ENCODE data around the gene PLCB4. TPM values are rescaled to one million over a fixed set of nuclear protein-coding genes. Genes with fewer than 3 reads are reported as not detected.

PLCB4 gene
- total and polyA plus RNA-seq, 2 experiments from 2014 or later: 6.5 to 16.1 TPM

DNA sequence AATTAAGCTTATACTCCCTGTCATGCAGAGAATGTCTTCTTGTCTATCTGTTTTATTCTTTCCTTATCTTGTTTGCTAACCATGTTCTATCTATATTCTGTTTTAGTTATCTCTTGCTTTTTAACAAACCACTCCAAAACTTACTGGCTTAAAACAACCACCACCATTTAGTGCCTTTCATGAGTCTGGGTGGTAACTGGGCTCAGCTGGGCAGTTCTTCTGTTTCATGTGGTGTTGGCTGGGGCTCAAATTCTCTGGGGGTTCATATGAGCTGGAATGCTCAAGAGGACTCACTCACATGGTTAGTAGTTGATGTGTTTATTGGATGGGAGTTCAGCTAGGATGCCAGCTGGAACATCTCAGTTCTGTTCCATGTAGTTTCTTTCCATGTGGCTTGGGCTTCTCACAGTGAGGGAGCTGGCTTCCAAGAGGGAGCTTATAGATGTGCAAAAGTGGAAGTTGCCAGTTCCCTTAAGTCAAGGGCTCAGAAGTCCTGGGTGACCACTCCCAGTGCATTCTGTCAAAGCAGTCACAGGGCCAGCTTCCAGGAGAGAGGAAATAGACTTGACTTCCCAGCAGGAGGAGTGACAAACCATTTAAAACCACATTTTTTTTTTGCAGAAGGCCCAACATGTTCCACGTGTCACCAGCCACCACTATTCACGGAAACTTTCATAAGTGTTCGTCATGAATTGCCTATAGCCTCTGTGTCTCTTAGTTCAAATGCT is 70.4 kb downstream of the PLCB4 start:
- Mint-ChIP-seq H3K9me3 (no peaks in the 10 kb centered on the region; the same call in 2 of the 3 replicates), H3K36me3 (ENCODE audit: low read depth) (peaks cover 7% of the 10 kb centered on the region), H3K4me3 (no peak overlapping the region), H3K27me3 (ENCODE audit: insufficient read depth, low read depth, poor library complexity) (no peaks in the 10 kb centered on the region), H3K4me1 (peaks cover 5% of the 10 kb centered on the region; the same call in 2 of the 3 replicates), H3K27ac (no peak overlapping the region)
- H2AFZ ChIP-seq: no peak overlapping the region
- no peak for TF ChIP-seq EZH2 (IDR thresholded peaks at IDR 0.05; ENCODE audit: low read depth, unreplicated experiment)
- TF ChIP-seq EZH2phosphoT487 (IDR thresholded peaks at IDR 0.05; ENCODE audit: unreplicated experiment): no peak
- peak; percentile 84 for TF ChIP-seq ZNF331 (CRISPR knock-in tag; IDR thresholded peaks at IDR 0.05; ENCODE audit: low read depth)
- H3F3A ChIP-seq (replicated peaks; ENCODE audit: low read depth): no peaks in the 10 kb centered on the region
- no peaks in the 10 kb centered on the region for H3K79me2 ChIP-seq (replicated peaks; ENCODE audit: insufficient read depth)
- H3K4me2 ChIP-seq: no peak overlapping the region
- no peaks in the 10 kb centered on the region for H3K36me3 ChIP-seq (ENCODE audit: insufficient read depth)
- ATAC-seq: no peak
- H3K9me2 ChIP-seq (ENCODE audit: insufficient read depth): no peaks in the 10 kb centered on the region
- H3K27me3 ChIP-seq (ENCODE audit: insufficient read depth): no peaks in the 10 kb centered on the region
- DNase-seq (ENCODE audit: low spot score): no peak
- H4K20me1 ChIP-seq (replicated peaks; ENCODE audit: insufficient read depth): no peaks in the 10 kb centered on the region
- no peak overlapping the region for H3K27ac ChIP-seq (ENCODE audit: low read depth)
- H3K4me3 ChIP-seq: no peak overlapping the region
- no peaks in the 10 kb centered on the region; the same call in 1 of the 2 replicates for H3K4me1 ChIP-seq (ENCODE audit: insufficient read depth)

- H3K27ac ChIP-seq (ENCODE audit: low read depth): no peak overlapping the region
- Mint-ChIP-seq H3K4me3 (no peak overlapping the region), H3K9me3 (no peaks in the 10 kb centered on the region; the same call in 2 of the 3 replicates), H3K36me3 (ENCODE audit: low read depth) (peaks cover 7% of the 10 kb centered on the region), H3K27me3 (ENCODE audit: insufficient read depth, low read depth, poor library complexity) (no peaks in the 10 kb centered on the region), H3K27ac (peak overlapping the region; percentile 16; the same call in 1 of the 2 replicates), H3K4me1 (peaks cover 5% of the 10 kb centered on the region; the same call in 2 of the 3 replicates)
- H2AFZ ChIP-seq: no peak overlapping the region
- H4K20me1 ChIP-seq (replicated peaks; ENCODE audit: insufficient read depth): no peaks in the 10 kb centered on the region
- H3K4me3 ChIP-seq: no peak overlapping the region
- H3K79me2 ChIP-seq (replicated peaks; ENCODE audit: insufficient read depth): no peaks in the 10 kb centered on the region
- H3K4me2 ChIP-seq: no peak overlapping the region
- no peaks in the 10 kb centered on the region; the same call in 1 of the 2 replicates for H3K4me1 ChIP-seq (ENCODE audit: insufficient read depth)
- H3F3A ChIP-seq (replicated peaks; ENCODE audit: low read depth): no peaks in the 10 kb centered on the region
- H3K27me3 ChIP-seq (ENCODE audit: insufficient read depth): no peaks in the 10 kb centered on the region
- DNase-seq (ENCODE audit: low spot score): no peak
- TF ChIP-seq EZH2phosphoT487 (IDR thresholded peaks at IDR 0.05; ENCODE audit: unreplicated experiment): no peak
- no peak for TF ChIP-seq NANOG (IDR thresholded peaks at IDR 0.05; ENCODE audit: borderline replicate concordance)
- no peak for TF ChIP-seq JUNB (IDR thresholded peaks at IDR 0.05; ENCODE audit: unreplicated experiment)
- no peak for TF ChIP-seq CREB1 (CRISPR knock-in tag; IDR thresholded peaks at IDR 0.05; ENCODE audit: low read depth)
- no peaks in the 10 kb centered on the region for H3K9me2 ChIP-seq (ENCODE audit: insufficient read depth)
- no peaks in the 10 kb centered on the region for H3K36me3 ChIP-seq (ENCODE audit: insufficient read depth)
- ATAC-seq: no peak
These were observed 71.4 kb downstream of the PLCB4 start for GRCh38 chr20:9140162-9140760.

GRCh38 chr20:9141070-9141469 is 72.2 kb downstream of the PLCB4 start:
- Histone ChIP-seq H3K4me1 (ENCODE audit: insufficient read depth) (no peaks in the 10 kb centered on the region; the same call in 1 of the 2 replicates), H3K27me3 (ENCODE audit: insufficient read depth) (no peaks in the 10 kb centered on the region), H3K79me2 (replicated peaks; ENCODE audit: insufficient read depth) (no peaks in the 10 kb centered on the region; the same call in 1 of the 2 replicates), H3K9me2 (ENCODE audit: insufficient read depth) (0 out of 2 replicates have a peak, but pooled peaks cover 7% of the 10 kb centered on the region), H3F3A (replicated peaks; ENCODE audit: low read depth) (no peaks in the 10 kb centered on the region), H4K20me1 (replicated peaks; ENCODE audit: insufficient read depth) (no peaks in the 10 kb centered on the region), H3K36me3 (ENCODE audit: insufficient read depth) (no peaks in the 10 kb centered on the region), H3K4me2 (no peak overlapping the region), H3K27ac (ENCODE audit: low read depth) (no peak overlapping the region), H2AFZ (no peak overlapping the region), H3K4me3 (no peak overlapping the region)
- Mint-ChIP-seq H3K9me3 (peaks cover under 1% of the 10 kb centered on the region; the same call in 2 of the 3 replicates), H3K4me3 (no peak overlapping the region), H3K36me3 (ENCODE audit: low read depth) (peaks cover 13% of the 10 kb centered on the region), H3K27ac (no peak overlapping the region), H3K4me1 (peaks cover 5% of the 10 kb centered on the region; the same call in 2 of the 3 replicates), H3K27me3 (ENCODE audit: insufficient read depth, low read depth, poor library complexity) (no peaks in the 10 kb centered on the region)
- no peak for ATAC-seq
- DNase-seq (ENCODE audit: low spot score): no peak
- TF ChIP-seq STAT1 (IDR thresholded peaks at IDR 0.05; ENCODE audit: unreplicated experiment): no peak
- TF ChIP-seq REST (IDR thresholded peaks at IDR 0.05; ENCODE audit: unreplicated experiment): no peak
- no peak for TF ChIP-seq EZH2phosphoT487 (IDR thresholded peaks at IDR 0.05; ENCODE audit: unreplicated experiment)
- TF ChIP-seq, protein P1, sequence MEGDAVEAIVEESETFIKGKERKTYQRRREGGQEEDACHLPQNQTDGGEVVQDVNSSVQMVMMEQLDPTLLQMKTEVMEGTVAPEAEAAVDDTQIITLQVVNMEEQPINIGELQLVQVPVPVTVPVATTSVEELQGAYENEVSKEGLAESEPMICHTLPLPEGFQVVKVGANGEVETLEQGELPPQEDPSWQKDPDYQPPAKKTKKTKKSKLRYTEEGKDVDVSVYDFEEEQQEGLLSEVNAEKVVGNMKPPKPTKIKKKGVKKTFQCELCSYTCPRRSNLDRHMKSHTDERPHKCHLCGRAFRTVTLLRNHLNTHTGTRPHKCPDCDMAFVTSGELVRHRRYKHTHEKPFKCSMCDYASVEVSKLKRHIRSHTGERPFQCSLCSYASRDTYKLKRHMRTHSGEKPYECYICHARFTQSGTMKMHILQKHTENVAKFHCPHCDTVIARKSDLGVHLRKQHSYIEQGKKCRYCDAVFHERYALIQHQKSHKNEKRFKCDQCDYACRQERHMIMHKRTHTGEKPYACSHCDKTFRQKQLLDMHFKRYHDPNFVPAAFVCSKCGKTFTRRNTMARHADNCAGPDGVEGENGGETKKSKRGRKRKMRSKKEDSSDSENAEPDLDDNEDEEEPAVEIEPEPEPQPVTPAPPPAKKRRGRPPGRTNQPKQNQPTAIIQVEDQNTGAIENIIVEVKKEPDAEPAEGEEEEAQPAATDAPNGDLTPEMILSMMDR (conservative IDR thresholded peaks at IDR 0.05; ENCODE audit: low read depth in 2 of 2): no peak
- no peak for TF ChIP-seq ZNF331 (CRISPR knock-in tag; IDR thresholded peaks at IDR 0.05; ENCODE audit: low read depth)
- no peak for TF ChIP-seq ZNF114 (CRISPR knock-in tag; IDR thresholded peaks at IDR 0.05)
- no peak for TF ChIP-seq NANOG (IDR thresholded peaks at IDR 0.05; ENCODE audit: borderline replicate concordance)
- TF ChIP-seq EZH2 (IDR thresholded peaks at IDR 0.05; ENCODE audit: low read depth, unreplicated experiment): no peak
- no peak for TF ChIP-seq POLR2AphosphoS5 (IDR thresholded peaks at IDR 0.05; ENCODE audit: low read depth)

Data from GM23338 (cell line).